AG04449 (cell line): ENCODE data around the gene CACNA2D1.
"Not testable (repeated sequence)": the region's sequence is repeated elsewhere in the genome, so short reads cannot be mapped to it uniquely, and the experiment has no call there.

Experiments
- CTCF ChIA-PET: fragments of 350-600 bp; formaldehyde crosslinking; extraction: SDS; loops from one replicate; lab custom pipeline; 2021; ENCODE audit warnings: antibody characterized with exemption; lab: Yijun Ruan, JAX
- POLR2A ChIA-PET: fragments of 400-600, 350-600 bp; formaldehyde crosslinking; extraction: SDS; loops from one replicate; lab custom pipeline; 2020; ENCODE audit warnings: antibody characterized with exemption, inconsistent platforms; lab: Yijun Ruan, JAX
- DNase-seq: peaks from one replicate; pipeline ENCODE4 v3.0.0-alpha.2; 2010; ENCODE audit warnings: low read depth, low spot score
- H3K4me3 ChIP-seq: 2 replicates; pipeline ENCODE4 v1.5.1; 2011; ENCODE audit warnings: low read depth, mild to moderate bottlenecking, control low read depth, low read length
- TF ChIP-seq, protein P1 (sequence below): IDR thresholded peaks from one replicate; pipeline ENCODE4 v1.5.1; 2011; ENCODE audit warnings: mild to moderate bottlenecking, moderate library complexity, low read length, control low read depth, inconsistent platforms; ENCODE audit not compliant: insufficient read depth; ENCODE audit errors: missing control alignments

Gene CACNA2D1

DNA sequence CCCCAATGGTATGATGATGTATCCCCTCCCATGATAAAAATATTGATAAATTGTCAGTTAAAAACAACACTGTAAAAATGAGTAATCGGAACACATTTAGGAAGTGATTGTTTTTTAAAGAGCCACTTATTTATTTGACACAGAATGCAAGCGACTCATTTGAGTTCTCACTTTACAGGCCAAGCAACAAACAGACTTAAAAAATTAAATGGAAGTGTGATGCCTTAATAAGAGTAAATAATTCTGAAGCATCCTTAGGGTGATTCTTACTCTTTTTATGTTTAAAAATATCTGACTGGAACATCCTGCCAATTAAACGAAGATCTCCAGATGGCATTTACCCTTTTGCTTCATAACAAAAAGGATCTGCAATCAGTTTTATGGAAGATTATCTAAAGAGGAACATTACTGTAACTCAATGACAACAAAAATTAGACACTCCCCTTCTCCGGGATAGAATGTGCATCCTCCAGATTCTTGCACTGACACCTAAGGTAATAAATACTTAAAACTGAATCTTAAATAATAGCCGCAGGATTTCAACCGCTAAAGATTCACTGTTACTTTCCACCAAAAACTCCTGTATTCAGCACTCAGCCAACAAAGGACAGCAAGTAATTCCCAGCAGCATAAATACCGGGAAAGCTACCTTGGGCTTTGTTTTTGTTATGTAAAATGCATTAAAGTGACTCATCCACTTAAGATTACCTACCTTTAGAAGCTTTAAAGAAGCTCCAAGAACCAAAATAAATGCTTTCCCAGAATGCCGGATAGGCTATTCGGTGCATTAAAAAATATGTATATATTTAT lies 1.7 kb downstream of the CACNA2D1 start:
- peak overlapping the region; percentile 80 for H3K4me3 ChIP-seq
- no peak for DNase-seq
- ChIA-PET CTCF (interaction anchor here (0.8 to 1.1 kb wide), 2 partner anchors 11 to 40 kb away, joined by 3 read pairs; no protein-coding TSS in a partner anchor), POLR2A (no interaction called here)
- TF ChIP-seq, protein P1, sequence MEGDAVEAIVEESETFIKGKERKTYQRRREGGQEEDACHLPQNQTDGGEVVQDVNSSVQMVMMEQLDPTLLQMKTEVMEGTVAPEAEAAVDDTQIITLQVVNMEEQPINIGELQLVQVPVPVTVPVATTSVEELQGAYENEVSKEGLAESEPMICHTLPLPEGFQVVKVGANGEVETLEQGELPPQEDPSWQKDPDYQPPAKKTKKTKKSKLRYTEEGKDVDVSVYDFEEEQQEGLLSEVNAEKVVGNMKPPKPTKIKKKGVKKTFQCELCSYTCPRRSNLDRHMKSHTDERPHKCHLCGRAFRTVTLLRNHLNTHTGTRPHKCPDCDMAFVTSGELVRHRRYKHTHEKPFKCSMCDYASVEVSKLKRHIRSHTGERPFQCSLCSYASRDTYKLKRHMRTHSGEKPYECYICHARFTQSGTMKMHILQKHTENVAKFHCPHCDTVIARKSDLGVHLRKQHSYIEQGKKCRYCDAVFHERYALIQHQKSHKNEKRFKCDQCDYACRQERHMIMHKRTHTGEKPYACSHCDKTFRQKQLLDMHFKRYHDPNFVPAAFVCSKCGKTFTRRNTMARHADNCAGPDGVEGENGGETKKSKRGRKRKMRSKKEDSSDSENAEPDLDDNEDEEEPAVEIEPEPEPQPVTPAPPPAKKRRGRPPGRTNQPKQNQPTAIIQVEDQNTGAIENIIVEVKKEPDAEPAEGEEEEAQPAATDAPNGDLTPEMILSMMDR = no peak

DNA sequence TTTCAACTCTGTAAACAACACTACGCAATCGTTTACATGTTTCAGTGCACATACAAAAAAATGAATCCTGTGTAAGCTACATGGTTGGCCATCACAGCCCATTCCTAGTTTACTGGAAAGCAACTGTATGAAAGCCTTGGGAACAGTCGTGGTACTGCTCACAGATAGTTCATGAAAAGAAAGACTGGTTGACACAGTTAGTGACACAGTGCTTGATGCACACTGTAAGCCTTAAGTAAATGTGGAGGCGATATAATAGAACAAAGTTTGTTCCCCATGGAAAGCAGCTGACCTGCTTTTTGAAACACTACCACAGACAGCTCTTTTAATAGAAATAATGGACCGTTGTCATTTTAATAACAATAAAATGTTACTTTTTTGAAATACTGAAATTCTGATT lies 5.1 kb downstream of the CACNA2D1 start:
- DNase-seq = no peak
- no peak overlapping the region for H3K4me3 ChIP-seq
- TF ChIP-seq, protein P1 = no peak
- POLR2A ChIA-PET = no interaction called here
- CTCF ChIA-PET = no interaction called here

DNA sequence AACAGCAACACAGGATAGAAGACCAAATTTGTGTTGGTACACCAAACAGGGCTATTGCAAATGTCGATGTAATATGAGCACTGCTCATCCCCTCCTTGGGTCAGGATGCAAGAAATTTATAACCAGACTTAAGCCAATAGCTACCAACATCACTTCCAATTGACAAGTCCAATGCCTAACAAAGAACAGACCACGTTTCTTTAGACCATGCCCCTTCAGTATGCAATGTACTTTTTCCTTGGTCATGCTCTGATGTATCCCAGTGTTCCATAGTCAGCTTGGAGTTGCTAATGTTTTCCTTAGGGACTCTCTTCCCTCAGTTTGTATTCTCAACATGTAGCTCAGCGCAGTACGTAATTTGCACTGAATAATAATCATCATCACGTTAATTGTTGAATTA lies 7.8 kb downstream of the CACNA2D1 start:
- TF ChIP-seq, protein P1 = no peak
- no peak overlapping the region for H3K4me3 ChIP-seq
- no peak for DNase-seq
- CTCF ChIA-PET = interaction anchor here (1.0 kb wide), 1 partner anchor 202 kb away, joined by 4 read pairs; no protein-coding TSS in a partner anchor
- POLR2A ChIA-PET = no interaction called here

DNA sequence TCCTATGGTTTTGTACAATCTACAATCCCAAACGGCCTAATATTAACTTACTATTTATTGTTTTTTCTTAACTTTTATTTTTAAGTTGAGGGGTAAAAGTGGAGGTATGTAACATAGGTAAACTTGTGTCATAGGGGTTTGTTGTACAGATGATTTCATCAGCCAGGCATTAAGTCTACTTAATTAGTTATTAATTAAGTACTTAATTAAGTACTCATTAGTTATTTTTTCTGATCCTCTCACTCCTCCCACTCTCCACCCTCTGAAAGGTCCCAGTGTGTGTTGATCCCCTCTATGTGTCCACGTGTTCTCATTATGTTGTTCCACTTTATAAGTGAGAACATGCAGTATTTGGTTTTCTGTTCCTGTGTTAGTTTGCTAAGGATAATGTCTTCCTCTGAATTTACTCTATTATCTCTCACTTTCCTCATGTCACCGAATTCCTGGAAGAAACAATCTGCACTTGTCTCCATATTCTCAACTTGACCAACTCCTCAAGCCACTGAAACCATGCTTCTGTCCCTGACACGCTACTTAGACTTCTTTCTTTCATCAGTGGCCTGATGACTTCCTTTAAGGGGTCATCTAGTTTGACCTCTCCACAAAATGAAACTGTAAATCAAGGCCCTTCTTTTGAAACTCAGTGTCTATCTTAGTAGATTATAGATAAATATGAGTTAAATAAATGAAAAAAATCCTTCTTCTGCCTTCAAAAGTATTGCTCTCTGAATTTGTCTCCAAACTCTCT lies 9.1 kb downstream of the CACNA2D1 start:
- ChIA-PET CTCF (no interaction called here), POLR2A (no interaction called here)
- TF ChIP-seq, protein P1 = no peak
- DNase-seq = no peak
- H3K4me3 ChIP-seq = no peak overlapping the region

DNA sequence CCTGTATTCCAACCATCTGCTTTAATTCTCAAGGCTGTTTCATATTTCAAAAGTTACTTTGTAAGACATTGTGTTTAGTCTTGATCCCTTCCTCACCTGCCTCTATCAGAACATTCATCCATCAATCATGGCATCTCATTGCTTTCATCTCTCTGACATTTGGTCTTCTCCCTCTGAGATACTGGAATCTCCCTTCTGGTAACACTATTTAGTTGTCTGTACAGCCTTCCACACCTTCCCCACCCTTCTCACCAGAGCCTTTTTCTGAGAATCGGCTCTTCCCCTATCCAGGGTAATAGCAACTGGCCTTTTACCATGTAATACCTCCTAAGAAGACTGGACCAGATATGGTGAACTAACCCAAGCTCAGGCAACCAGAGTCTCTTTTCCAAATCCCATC lies 10.1 kb downstream of the CACNA2D1 start:
- ChIA-PET CTCF (no interaction called here), POLR2A (no interaction called here)

DNA sequence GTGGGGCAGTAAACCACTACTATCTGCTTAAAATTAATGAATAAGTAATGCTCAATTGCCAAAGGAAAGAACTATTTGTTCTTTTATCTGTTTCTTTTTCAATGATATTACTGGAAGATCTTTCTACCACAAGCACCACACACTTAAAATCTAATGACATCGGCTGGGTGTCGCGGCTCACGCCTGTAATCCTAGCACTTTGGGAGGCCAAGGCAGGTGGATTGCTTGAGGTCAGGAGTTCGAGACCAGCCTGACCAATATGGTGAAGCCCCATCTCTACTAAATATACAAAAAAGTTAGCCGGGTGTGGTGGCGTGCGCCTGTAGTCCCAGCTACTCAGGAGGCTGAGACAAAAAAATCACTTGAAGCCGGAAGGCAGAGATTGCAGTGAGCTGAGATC lies 10.8 kb downstream of the CACNA2D1 start:
- DNase-seq, POLR2A ChIA-PET, H3K4me3 ChIP-seq, CTCF ChIA-PET: not testable (repeated sequence)

More for the DNA sequence above, 10.1 kb downstream of the CACNA2D1 start:
- no peak for DNase-seq
- H3K4me3 ChIP-seq = no peak overlapping the region
- TF ChIP-seq, protein P1 = no peak
